Mesenchymal stem cell (in vitro differentiated cells and primary cell): ENCODE results near the gene FAF1.
A peak's percentile ranks its signal among the peaks of the same experiment; 100 is the strongest.

Source experiments
- DNase-seq: peaks from one replicate; pipeline ENCODE4 v3.0.0-alpha.2; 2013
- H2AFZ ChIP-seq: one replicate; pipeline ENCODE4 v1.6.1; 2013; ENCODE audit warnings: low read depth, mild to moderate bottlenecking, control low read depth, inconsistent platforms, low read length, moderate library complexity
- H2AK5ac ChIP-seq: 2 replicates; pipeline ENCODE4 v1.6.1; 2013; ENCODE audit warnings: low read length, moderate library complexity, mild to moderate bottlenecking, inconsistent platforms; ENCODE audit not compliant: severe bottlenecking
- H2BK120ac ChIP-seq: one replicate; pipeline ENCODE4 v1.6.1; 2013; ENCODE audit warnings: low read depth, mild to moderate bottlenecking, inconsistent platforms, low read length, moderate library complexity
- H2BK12ac ChIP-seq, 2 experiments: one replicate each; pipeline ENCODE4 v1.6.1; 2013; ENCODE audit warnings: inconsistent platforms in 2 of 2, low read length in 2 of 2, mild to moderate bottlenecking in 2 of 2, moderate library complexity in 2 of 2, control low read depth in 1 of 2
- H2BK15ac ChIP-seq: one replicate; pipeline ENCODE4 v1.6.1; 2013; ENCODE audit warnings: mild to moderate bottlenecking, low read depth, inconsistent platforms; ENCODE audit not compliant: poor library complexity, severe bottlenecking
- H2BK5ac ChIP-seq: 2 replicates; pipeline ENCODE4 v1.6.1; 2013; ENCODE audit warnings: low read depth, mild to moderate bottlenecking, low read length, control low read depth, inconsistent platforms; ENCODE audit not compliant: poor library complexity, severe bottlenecking
- H3K14ac ChIP-seq, 2 experiments: one replicate each; pipeline ENCODE4 v1.6.1; 2013; ENCODE audit warnings: inconsistent platforms in 2 of 2, low read length in 2 of 2, control low read depth in 1 of 2, mild to moderate bottlenecking in 1 of 2, moderate library complexity in 1 of 2
- H3K18ac ChIP-seq, 2 experiments: one replicate each; pipeline ENCODE4 v1.6.1; 2013; ENCODE audit warnings: inconsistent platforms in 2 of 2, low read length in 2 of 2, control low read depth in 1 of 2, low read depth in 1 of 2, mild to moderate bottlenecking in 1 of 2
- H3K23ac ChIP-seq, 2 experiments: one replicate each; pipeline ENCODE4 v1.6.1; 2013; ENCODE audit warnings: inconsistent platforms in 2 of 2, low read length in 2 of 2, mild to moderate bottlenecking in 2 of 2, moderate library complexity in 2 of 2, control low read depth in 1 of 2
- H3K27ac ChIP-seq: 2 replicates; pipeline ENCODE4 v1.5.1; 2013; ENCODE audit warnings: mild to moderate bottlenecking, moderate library complexity, low read length, control low read depth, inconsistent platforms; ENCODE audit not compliant: poor library complexity, severe bottlenecking
- H3K27me3 ChIP-seq, 2 experiments: 2 replicates each; pipeline versions ENCODE4 v1.6.1 to v1.7.0; 2013; ENCODE audit warnings: low read length in 2 of 2, mild to moderate bottlenecking in 2 of 2, moderate library complexity in 2 of 2, control low read depth in 1 of 2, inconsistent platforms in 1 of 2; ENCODE audit not compliant: control insufficient read depth in 1 of 2, insufficient read depth in 1 of 2
- H3K36me3 ChIP-seq, 2 experiments: 2 replicates each; pipeline versions ENCODE4 v1.6.1 to v1.7.0; 2013; ENCODE audit warnings: low read length in 2 of 2, control low read depth in 1 of 2, inconsistent platforms in 1 of 2, low read depth in 1 of 2, mild to moderate bottlenecking in 1 of 2; ENCODE audit not compliant: insufficient read depth in 2 of 2, control insufficient read depth in 1 of 2
- H3K4ac ChIP-seq, 2 experiments: one replicate each; pipeline ENCODE4 v1.6.1; 2013; ENCODE audit warnings: inconsistent platforms in 2 of 2, low read length in 2 of 2, mild to moderate bottlenecking in 2 of 2, moderate library complexity in 2 of 2, control low read depth in 1 of 2, low read depth in 1 of 2
- H3K4me1 ChIP-seq: 2 replicates; pipeline ENCODE4 v1.6.1; 2013; ENCODE audit warnings: low read depth, low read length, control low read depth; ENCODE audit not compliant: control insufficient read depth, insufficient read depth
- H3K4me2 ChIP-seq: 2 replicates; pipeline ENCODE4 v1.6.1; 2013; ENCODE audit warnings: low read length, mild to moderate bottlenecking, inconsistent platforms; ENCODE audit not compliant: poor library complexity, severe bottlenecking
- H3K4me3 ChIP-seq, 2 experiments: 2 replicates each; pipeline versions ENCODE4 v1.5.1 to v1.7.0; 2013; ENCODE audit warnings: low read length in 2 of 2, mild to moderate bottlenecking in 2 of 2, control low read depth in 1 of 2, low read depth in 1 of 2; ENCODE audit not compliant: insufficient read depth in 1 of 2
- H3K79me1 ChIP-seq: replicated peaks from 2 replicates; pipeline ENCODE4 v1.6.1; 2013; ENCODE audit warnings: mild to moderate bottlenecking, control low read depth, low read length, inconsistent platforms; ENCODE audit not compliant: poor library complexity, severe bottlenecking
- H3K9ac ChIP-seq: 2 replicates; pipeline ENCODE4 v1.7.0; 2013; ENCODE audit warnings: mild to moderate bottlenecking, low read length, moderate library complexity
- H3K9me3 ChIP-seq: 2 replicates; pipeline ENCODE4 v1.7.0; 2013; ENCODE audit warnings: mild to moderate bottlenecking, low read length; ENCODE audit not compliant: control insufficient read depth
- H4K8ac ChIP-seq: one replicate; pipeline ENCODE4 v1.6.1; 2013; ENCODE audit warnings: inconsistent platforms, mild to moderate bottlenecking, low read length, moderate library complexity
- H4K91ac ChIP-seq: one replicate; pipeline ENCODE4 v1.6.1; 2013; ENCODE audit warnings: mild to moderate bottlenecking, low read length, inconsistent platforms
- WGBS: methylation state at CpG from one replicate; pipeline ENCODE4 v1.1.7; 2013; ENCODE audit warnings: mixed read lengths; 5-methylcytosine and 5-hydroxymethylcytosine counted together

Gene FAF1

GRCh38 chr1:50966991-50967390 lies 6.9 kb upstream of the FAF1 start:
- no peak overlapping the region for H3K4me2 ChIP-seq
- H3K4me3 ChIP-seq = peak overlapping the region in 1 of 2 experiments; percentile 92
- H3K4me1 ChIP-seq = peaks cover 1% of the 10 kb centered on the region
- no peak overlapping the region for H2AFZ ChIP-seq
- H3K27ac ChIP-seq = no peak overlapping the region
- no peak overlapping the region for H3K14ac ChIP-seq
- no peak overlapping the region for H3K18ac ChIP-seq
- no peak overlapping the region for H2BK120ac ChIP-seq
- no peak overlapping the region for H2BK12ac ChIP-seq
- no peak overlapping the region for H2BK5ac ChIP-seq
- no peak overlapping the region for H4K8ac ChIP-seq
- no peaks in the 10 kb centered on the region for H3K27me3 ChIP-seq
- no peak overlapping the region for H3K23ac ChIP-seq
- no peaks in the 10 kb centered on the region for H3K36me3 ChIP-seq
- no peak overlapping the region for H2BK15ac ChIP-seq
- no peaks in the 10 kb centered on the region for H3K9me3 ChIP-seq
- 98% methylated on average over 2 of the region's 3 CpGs for WGBS
- no peak overlapping the region for H2AK5ac ChIP-seq
- peak overlapping the region; percentile 89 for H3K9ac ChIP-seq
- no peak for DNase-seq
- H4K91ac ChIP-seq = no peak overlapping the region
- H3K79me1 ChIP-seq = peaks cover 3% of the 10 kb centered on the region
- H3K4ac ChIP-seq = no peak overlapping the region

- Histone ChIP-seq H2BK5ac (no peak overlapping the region), H2AK5ac (no peak overlapping the region), H3K9me3 (no peaks in the 10 kb centered on the region), H2BK12ac (no peak overlapping the region), H3K9ac (no peak overlapping the region), H3K4me2 (no peak overlapping the region), H3K18ac (no peak overlapping the region), H4K8ac (no peak overlapping the region), H3K14ac (no peak overlapping the region), H2AFZ (no peak overlapping the region), H3K4ac (no peak overlapping the region), H2BK120ac (no peak overlapping the region), H3K27me3 (no peaks in the 10 kb centered on the region), H2BK15ac (no peak overlapping the region), H3K4me3 (no peak overlapping the region), H4K91ac (no peak overlapping the region), H3K27ac (no peak overlapping the region), H3K4me1 (peaks cover 1% of the 10 kb centered on the region), H3K36me3 (no peaks in the 10 kb centered on the region), H3K79me1 (peaks cover 3% of the 10 kb centered on the region), H3K23ac (no peak overlapping the region)
- 96% methylated on average over 9 of the region's 11 CpGs for WGBS
- no peak for DNase-seq
Observed at GRCh38 chr1:50964863-50965262, 4.8 kb upstream of the FAF1 start.

- DNase-seq = peak; percentile 59
- no peak overlapping the region for H3K27ac ChIP-seq
Observed at GRCh38 chr1:50959303-50959912, 659 bp downstream of the FAF1 start.

GRCh38 chr1:50955116-50955515 lies 5.0 kb downstream of the FAF1 start:
- H4K91ac ChIP-seq = no peak overlapping the region
- no peak overlapping the region for H2AK5ac ChIP-seq
- H2BK12ac ChIP-seq = no peak overlapping the region
- H3K4me2 ChIP-seq = no peak overlapping the region
- H2BK5ac ChIP-seq = no peak overlapping the region
- H3K4ac ChIP-seq = no peak overlapping the region
- H2AFZ ChIP-seq = no peak overlapping the region
- H3K9me3 ChIP-seq = no peaks in the 10 kb centered on the region
- H3K79me1 ChIP-seq = peaks cover 6% of the 10 kb centered on the region
- H3K9ac ChIP-seq = no peak overlapping the region
- WGBS = 80% methylated on average over 1 of the region's 1 CpG
- peaks cover 4% of the 10 kb centered on the region for H3K4me1 ChIP-seq
- no peaks in the 10 kb centered on the region for H3K27me3 ChIP-seq
- no peak overlapping the region for H2BK120ac ChIP-seq
- no peak overlapping the region for H3K18ac ChIP-seq
- H3K27ac ChIP-seq = no peak overlapping the region
- no peak for DNase-seq
- no peak overlapping the region for H2BK15ac ChIP-seq
- H4K8ac ChIP-seq = no peak overlapping the region
- H3K4me3 ChIP-seq = no peak overlapping the region
- no peaks in the 10 kb centered on the region for H3K36me3 ChIP-seq
- H3K23ac ChIP-seq = no peak overlapping the region
- no peak overlapping the region for H3K14ac ChIP-seq

More at GRCh38 chr1:50959303-50959912, 659 bp downstream of the FAF1 start:
- Histone ChIP-seq H3K4me3 (peak overlapping the region; percentile 88), H2BK15ac (no peak overlapping the region), H3K23ac (no peak overlapping the region), H2BK120ac (no peak overlapping the region), H3K4ac (no peak overlapping the region), H3K79me1 (peaks cover 2% of the 10 kb centered on the region), H3K27me3 (no peaks in the 10 kb centered on the region), H3K9ac (peak overlapping the region; percentile 89), H2AK5ac (no peak overlapping the region), H2AFZ (peak overlapping the region; percentile 83), H4K91ac (no peak overlapping the region), H3K4me2 (peak overlapping the region; percentile 34), H2BK5ac (no peak overlapping the region), H3K4me1 (no peaks in the 10 kb centered on the region), H3K9me3 (no peaks in the 10 kb centered on the region), H4K8ac (no peak overlapping the region), H3K36me3 (no peaks in the 10 kb centered on the region), H2BK12ac (no peak overlapping the region), H3K18ac (no peak overlapping the region), H3K14ac (no peak overlapping the region)
- 1% methylated on average over 35 of the region's 38 CpGs for WGBS
